WTC11 (cell line): Measurements from ENCODE around the gene RRN3.
"Not testable (repeated sequence)": the region's sequence is repeated elsewhere in the genome, so short reads cannot be mapped to it uniquely, and the experiment has no call there.

ENCODE experiments used
- GRHL2 ChIP-seq: fragments of 250-450 bp; sonication (Bioruptor Pico); IDR thresholded peaks from 2 replicates; pipeline ENCODE4 v1.8.0; 2022; ENCODE audit warnings: mild to moderate bottlenecking, moderate library complexity; ENCODE audit not compliant: insufficient replicate concordance, severe bottlenecking
- JAZF1 ChIP-seq: fragments of 250-450 bp; sonication (Bioruptor Pico); IDR thresholded peaks from 2 replicates; pipeline ENCODE4 v1.9.0; 2021; ENCODE audit warnings: moderate library complexity, mild to moderate bottlenecking, inconsistent platforms
- JUN ChIP-seq: sonication (generic); formaldehyde crosslinking; IDR thresholded peaks from 2 replicates; pipeline ENCODE4 v1.8.0; 2023; ENCODE audit warnings: mild to moderate bottlenecking, missing genetic modification reagents
- MYBL2 ChIP-seq: sonication (generic); formaldehyde crosslinking; IDR thresholded peaks from 2 replicates; pipeline ENCODE4 v1.8.1; 2023; ENCODE audit warnings: mild to moderate bottlenecking, moderate library complexity, missing genetic modification reagents
- NR2C2 ChIP-seq: sonication (generic); formaldehyde crosslinking; IDR thresholded peaks from 2 replicates; pipeline ENCODE4 v1.8.0; 2022; ENCODE audit warnings: mild to moderate bottlenecking, missing genetic modification reagents
- NR3C1 ChIP-seq: sonication (generic); formaldehyde crosslinking; conservative IDR thresholded peaks from 2 replicates; pipeline ENCODE4 v1.8.1; 2023; ENCODE audit warnings: low read depth, mild to moderate bottlenecking, missing genetic modification reagents
- RELA ChIP-seq: sonication (generic); formaldehyde crosslinking; IDR thresholded peaks from 2 replicates; pipeline ENCODE4 v1.8.1; 2022; ENCODE audit warnings: missing genetic modification reagents, mild to moderate bottlenecking, borderline replicate concordance
- SP1 ChIP-seq: sonication (generic); formaldehyde crosslinking; conservative IDR thresholded peaks from 2 replicates; pipeline ENCODE4 v1.8.1; 2022; ENCODE audit warnings: missing genetic modification reagents
- TCF7 ChIP-seq: sonication (generic); formaldehyde crosslinking; IDR thresholded peaks from 2 replicates; pipeline ENCODE4 v1.8.0; 2022; ENCODE audit warnings: mild to moderate bottlenecking, low read depth, missing genetic modification reagents, moderate library complexity
- TF ChIP-seq, protein P1 (sequence below): sonication (generic); formaldehyde crosslinking; IDR thresholded peaks from 2 replicates; pipeline ENCODE4 v1.8.0; 2023; ENCODE audit warnings: mild to moderate bottlenecking, missing genetic modification reagents
- TF ChIP-seq, protein P2 (sequence below): sonication (generic); formaldehyde crosslinking; IDR thresholded peaks from 2 replicates; pipeline ENCODE4 v1.8.1; 2023; ENCODE audit warnings: mild to moderate bottlenecking, missing genetic modification reagents, borderline replicate concordance
- TF ChIP-seq, protein P3 (sequence below): fragments of 200-600 bp; IDR thresholded peaks from 2 replicates; pipeline ENCODE4 v1.8.0; 2022; ENCODE audit warnings: antibody characterized with exemption
- TF ChIP-seq, protein P4 (sequence below): sonication (generic); formaldehyde crosslinking; IDR thresholded peaks from 2 replicates; pipeline ENCODE4 v1.8.1; 2023; ENCODE audit warnings: mild to moderate bottlenecking, missing genetic modification reagents
- TF ChIP-seq, protein P5 (sequence below): sonication (generic); formaldehyde crosslinking; IDR thresholded peaks from 2 replicates; pipeline ENCODE4 v1.8.1; 2022; ENCODE audit warnings: mild to moderate bottlenecking, moderate library complexity, missing genetic modification reagents

DNA sequence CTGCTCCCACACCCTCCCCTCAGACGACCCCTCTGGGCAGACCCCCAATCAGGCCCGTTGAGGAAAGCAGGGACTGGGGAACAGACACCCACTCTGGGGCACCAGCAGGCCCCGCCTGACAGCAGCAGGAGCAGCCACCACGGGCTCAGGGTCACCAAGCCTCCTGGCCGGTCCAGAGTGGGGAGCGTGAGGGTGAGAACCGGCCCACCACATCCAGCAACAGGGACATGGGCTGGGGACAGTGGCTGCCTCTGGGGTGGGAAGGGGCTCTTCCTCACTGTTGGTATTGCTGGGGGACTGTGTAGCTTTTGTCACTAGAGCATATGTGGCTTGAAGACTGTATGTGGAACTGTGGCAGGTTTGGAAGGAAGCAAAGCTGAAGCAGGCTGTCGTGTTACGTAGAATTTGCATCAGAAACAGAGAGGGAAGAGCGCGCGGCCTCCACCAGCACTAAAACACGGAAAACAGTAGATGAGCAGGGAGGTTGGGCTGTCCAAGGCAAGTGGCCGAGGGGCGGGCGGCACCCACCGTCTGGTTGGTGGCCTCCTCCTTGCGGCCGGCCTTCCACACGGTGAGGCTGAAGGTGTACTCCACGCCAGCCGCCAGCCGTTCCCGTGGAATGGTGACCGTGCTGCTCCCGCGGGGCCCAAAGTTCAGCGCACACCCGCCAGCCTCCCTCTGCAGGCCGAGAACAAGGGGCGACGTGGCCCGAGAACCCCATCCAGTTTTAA is 40.8 kb upstream of the RRN3 start:
- TF ChIP-seq, protein P1, sequence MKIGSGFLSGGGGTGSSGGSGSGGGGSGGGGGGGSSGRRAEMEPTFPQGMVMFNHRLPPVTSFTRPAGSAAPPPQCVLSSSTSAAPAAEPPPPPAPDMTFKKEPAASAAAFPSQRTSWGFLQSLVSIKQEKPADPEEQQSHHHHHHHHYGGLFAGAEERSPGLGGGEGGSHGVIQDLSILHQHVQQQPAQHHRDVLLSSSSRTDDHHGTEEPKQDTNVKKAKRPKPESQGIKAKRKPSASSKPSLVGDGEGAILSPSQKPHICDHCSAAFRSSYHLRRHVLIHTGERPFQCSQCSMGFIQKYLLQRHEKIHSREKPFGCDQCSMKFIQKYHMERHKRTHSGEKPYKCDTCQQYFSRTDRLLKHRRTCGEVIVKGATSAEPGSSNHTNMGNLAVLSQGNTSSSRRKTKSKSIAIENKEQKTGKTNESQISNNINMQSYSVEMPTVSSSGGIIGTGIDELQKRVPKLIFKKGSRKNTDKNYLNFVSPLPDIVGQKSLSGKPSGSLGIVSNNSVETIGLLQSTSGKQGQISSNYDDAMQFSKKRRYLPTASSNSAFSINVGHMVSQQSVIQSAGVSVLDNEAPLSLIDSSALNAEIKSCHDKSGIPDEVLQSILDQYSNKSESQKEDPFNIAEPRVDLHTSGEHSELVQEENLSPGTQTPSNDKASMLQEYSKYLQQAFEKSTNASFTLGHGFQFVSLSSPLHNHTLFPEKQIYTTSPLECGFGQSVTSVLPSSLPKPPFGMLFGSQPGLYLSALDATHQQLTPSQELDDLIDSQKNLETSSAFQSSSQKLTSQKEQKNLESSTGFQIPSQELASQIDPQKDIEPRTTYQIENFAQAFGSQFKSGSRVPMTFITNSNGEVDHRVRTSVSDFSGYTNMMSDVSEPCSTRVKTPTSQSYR (CRISPR knock-in tag): not testable (repeated sequence)
- not testable (repeated sequence) for TF ChIP-seq MYBL2, SP1, RELA, JUN, GRHL2, NR2C2, JAZF1, NR3C1, TCF7 (CRISPR knock-in tag)
- TF ChIP-seq, protein P2, sequence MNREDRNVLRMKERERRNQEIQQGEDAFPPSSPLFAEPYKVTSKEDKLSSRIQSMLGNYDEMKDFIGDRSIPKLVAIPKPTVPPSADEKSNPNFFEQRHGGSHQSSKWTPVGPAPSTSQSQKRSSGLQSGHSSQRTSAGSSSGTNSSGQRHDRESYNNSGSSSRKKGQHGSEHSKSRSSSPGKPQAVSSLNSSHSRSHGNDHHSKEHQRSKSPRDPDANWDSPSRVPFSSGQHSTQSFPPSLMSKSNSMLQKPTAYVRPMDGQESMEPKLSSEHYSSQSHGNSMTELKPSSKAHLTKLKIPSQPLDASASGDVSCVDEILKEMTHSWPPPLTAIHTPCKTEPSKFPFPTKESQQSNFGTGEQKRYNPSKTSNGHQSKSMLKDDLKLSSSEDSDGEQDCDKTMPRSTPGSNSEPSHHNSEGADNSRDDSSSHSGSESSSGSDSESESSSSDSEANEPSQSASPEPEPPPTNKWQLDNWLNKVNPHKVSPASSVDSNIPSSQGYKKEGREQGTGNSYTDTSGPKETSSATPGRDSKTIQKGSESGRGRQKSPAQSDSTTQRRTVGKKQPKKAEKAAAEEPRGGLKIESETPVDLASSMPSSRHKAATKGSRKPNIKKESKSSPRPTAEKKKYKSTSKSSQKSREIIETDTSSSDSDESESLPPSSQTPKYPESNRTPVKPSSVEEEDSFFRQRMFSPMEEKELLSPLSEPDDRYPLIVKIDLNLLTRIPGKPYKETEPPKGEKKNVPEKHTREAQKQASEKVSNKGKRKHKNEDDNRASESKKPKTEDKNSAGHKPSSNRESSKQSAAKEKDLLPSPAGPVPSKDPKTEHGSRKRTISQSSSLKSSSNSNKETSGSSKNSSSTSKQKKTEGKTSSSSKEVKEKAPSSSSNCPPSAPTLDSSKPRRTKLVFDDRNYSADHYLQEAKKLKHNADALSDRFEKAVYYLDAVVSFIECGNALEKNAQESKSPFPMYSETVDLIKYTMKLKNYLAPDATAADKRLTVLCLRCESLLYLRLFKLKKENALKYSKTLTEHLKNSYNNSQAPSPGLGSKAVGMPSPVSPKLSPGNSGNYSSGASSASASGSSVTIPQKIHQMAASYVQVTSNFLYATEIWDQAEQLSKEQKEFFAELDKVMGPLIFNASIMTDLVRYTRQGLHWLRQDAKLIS (CRISPR knock-in tag): not testable (repeated sequence)
- TF ChIP-seq, protein P3, sequence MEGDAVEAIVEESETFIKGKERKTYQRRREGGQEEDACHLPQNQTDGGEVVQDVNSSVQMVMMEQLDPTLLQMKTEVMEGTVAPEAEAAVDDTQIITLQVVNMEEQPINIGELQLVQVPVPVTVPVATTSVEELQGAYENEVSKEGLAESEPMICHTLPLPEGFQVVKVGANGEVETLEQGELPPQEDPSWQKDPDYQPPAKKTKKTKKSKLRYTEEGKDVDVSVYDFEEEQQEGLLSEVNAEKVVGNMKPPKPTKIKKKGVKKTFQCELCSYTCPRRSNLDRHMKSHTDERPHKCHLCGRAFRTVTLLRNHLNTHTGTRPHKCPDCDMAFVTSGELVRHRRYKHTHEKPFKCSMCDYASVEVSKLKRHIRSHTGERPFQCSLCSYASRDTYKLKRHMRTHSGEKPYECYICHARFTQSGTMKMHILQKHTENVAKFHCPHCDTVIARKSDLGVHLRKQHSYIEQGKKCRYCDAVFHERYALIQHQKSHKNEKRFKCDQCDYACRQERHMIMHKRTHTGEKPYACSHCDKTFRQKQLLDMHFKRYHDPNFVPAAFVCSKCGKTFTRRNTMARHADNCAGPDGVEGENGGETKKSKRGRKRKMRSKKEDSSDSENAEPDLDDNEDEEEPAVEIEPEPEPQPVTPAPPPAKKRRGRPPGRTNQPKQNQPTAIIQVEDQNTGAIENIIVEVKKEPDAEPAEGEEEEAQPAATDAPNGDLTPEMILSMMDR: not testable (repeated sequence)
- TF ChIP-seq, protein P4, sequence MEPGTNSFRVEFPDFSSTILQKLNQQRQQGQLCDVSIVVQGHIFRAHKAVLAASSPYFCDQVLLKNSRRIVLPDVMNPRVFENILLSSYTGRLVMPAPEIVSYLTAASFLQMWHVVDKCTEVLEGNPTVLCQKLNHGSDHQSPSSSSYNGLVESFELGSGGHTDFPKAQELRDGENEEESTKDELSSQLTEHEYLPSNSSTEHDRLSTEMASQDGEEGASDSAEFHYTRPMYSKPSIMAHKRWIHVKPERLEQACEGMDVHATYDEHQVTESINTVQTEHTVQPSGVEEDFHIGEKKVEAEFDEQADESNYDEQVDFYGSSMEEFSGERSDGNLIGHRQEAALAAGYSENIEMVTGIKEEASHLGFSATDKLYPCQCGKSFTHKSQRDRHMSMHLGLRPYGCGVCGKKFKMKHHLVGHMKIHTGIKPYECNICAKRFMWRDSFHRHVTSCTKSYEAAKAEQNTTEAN (CRISPR knock-in tag): not testable (repeated sequence)
- TF ChIP-seq, protein P5, sequence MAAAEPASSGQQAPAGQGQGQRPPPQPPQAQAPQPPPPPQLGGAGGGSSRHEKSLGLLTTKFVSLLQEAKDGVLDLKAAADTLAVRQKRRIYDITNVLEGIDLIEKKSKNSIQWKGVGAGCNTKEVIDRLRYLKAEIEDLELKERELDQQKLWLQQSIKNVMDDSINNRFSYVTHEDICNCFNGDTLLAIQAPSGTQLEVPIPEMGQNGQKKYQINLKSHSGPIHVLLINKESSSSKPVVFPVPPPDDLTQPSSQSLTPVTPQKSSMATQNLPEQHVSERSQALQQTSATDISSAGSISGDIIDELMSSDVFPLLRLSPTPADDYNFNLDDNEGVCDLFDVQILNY (CRISPR knock-in tag): not testable (repeated sequence)
